ENCODE data around the gene DPH3. TPM values are rescaled to one million over a fixed set of nuclear protein-coding genes. Genes with fewer than 3 reads are reported as not detected.

DPH3 gene
- total RNA-seq, 4 donors from 2014 or later: 5.5 to 11.5 (median 8.0) TPM

DNA sequence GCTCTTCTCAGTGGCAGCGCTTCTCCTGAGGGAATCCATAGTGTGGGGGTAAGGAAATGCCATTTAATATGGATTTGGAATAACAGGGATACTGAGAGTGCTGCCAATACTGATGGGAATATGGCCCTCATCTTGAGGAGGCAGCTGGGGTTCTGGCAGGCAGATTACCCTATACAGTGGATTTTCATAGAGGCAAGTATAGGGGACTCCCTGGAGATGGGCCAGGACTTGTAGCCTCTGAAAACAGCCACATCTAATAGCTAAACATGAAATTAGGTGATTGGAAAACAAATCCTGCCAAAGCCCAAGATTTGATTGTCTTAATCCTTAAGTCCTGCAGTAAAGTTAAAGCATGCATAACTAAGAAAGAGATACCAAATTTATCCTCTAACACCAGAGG is 30.9 kb downstream of the DPH3 start:
- 100% methylated on average over 1 of the region's 1 CpG for WGBS
- Histone ChIP-seq H3K27me3 (no peaks in the 10 kb centered on the region), H3K9me3 (no peaks in the 10 kb centered on the region), H3K27ac (no peak overlapping the region), H3K36me3 (no peaks in the 10 kb centered on the region), H3K4me1 (no peaks in the 10 kb centered on the region), H3K4me3 (no peak overlapping the region)
- DNase-seq (ENCODE audit: low spot score in 2 of 2): no peak
- TF ChIP-seq POLR2A (IDR thresholded peaks at IDR 0.05) (no peak), POLR2AphosphoS5 (IDR thresholded peaks at IDR 0.05) (no peak)

GRCh38 chr3:16231983-16232382 is 32.8 kb downstream of the DPH3 start:
- no peaks in the 10 kb centered on the region for H3K9me3 ChIP-seq
- no peaks in the 10 kb centered on the region for H3K27me3 ChIP-seq
- TF ChIP-seq, protein P1, sequence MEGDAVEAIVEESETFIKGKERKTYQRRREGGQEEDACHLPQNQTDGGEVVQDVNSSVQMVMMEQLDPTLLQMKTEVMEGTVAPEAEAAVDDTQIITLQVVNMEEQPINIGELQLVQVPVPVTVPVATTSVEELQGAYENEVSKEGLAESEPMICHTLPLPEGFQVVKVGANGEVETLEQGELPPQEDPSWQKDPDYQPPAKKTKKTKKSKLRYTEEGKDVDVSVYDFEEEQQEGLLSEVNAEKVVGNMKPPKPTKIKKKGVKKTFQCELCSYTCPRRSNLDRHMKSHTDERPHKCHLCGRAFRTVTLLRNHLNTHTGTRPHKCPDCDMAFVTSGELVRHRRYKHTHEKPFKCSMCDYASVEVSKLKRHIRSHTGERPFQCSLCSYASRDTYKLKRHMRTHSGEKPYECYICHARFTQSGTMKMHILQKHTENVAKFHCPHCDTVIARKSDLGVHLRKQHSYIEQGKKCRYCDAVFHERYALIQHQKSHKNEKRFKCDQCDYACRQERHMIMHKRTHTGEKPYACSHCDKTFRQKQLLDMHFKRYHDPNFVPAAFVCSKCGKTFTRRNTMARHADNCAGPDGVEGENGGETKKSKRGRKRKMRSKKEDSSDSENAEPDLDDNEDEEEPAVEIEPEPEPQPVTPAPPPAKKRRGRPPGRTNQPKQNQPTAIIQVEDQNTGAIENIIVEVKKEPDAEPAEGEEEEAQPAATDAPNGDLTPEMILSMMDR (IDR thresholded peaks at IDR 0.05): no peak
- TF ChIP-seq EP300 (IDR thresholded peaks at IDR 0.05): no peak
- TF ChIP-seq POLR2A (IDR thresholded peaks at IDR 0.05): no peak
- TF ChIP-seq POLR2AphosphoS5 (IDR thresholded peaks at IDR 0.05): no peak
- no peaks in the 10 kb centered on the region for H3K36me3 ChIP-seq
- 96% methylated on average over 2 of the region's 2 CpGs for WGBS
- H3K4me1 ChIP-seq: no peaks in the 10 kb centered on the region
- no peak overlapping the region for H3K4me3 ChIP-seq
- DNase-seq (ENCODE audit: low spot score in 2 of 2): peak in 1 of 2 donors; percentile 48
- no peak overlapping the region for H3K27ac ChIP-seq

DNA sequence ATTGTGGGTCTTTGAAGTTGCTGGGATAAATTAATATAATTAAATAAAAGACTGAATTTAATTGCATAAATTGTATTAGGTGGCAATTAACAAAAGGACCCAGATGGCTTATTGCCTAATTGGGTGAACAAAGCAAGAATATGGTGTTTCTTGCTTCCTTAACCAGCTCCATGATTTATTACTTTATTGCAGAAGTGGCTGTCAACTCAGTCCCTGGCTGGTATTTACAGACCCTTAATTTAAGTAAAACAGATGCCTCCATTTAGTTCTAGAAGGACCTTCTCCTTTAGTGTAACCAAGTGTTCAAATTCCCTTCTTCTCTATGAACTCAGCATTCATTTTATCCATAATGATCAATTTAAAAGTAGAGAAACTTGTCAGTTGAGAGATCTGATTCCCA is 35.1 kb downstream of the DPH3 start:
- H3K9me3 ChIP-seq: no peaks in the 10 kb centered on the region
- TF ChIP-seq POLR2A (IDR thresholded peaks at IDR 0.05) (no peak), EP300 (IDR thresholded peaks at IDR 0.05) (no peak), POLR2AphosphoS5 (IDR thresholded peaks at IDR 0.05) (no peak)
- TF ChIP-seq, protein P1 (IDR thresholded peaks at IDR 0.05): no peak
- DNase-seq (ENCODE audit: low spot score in 2 of 2): no peak
- H3K4me1 ChIP-seq: no peaks in the 10 kb centered on the region
- H3K27ac ChIP-seq: no peak overlapping the region
- no peak overlapping the region for H3K4me3 ChIP-seq
- H3K36me3 ChIP-seq: no peaks in the 10 kb centered on the region
- H3K27me3 ChIP-seq: no peaks in the 10 kb centered on the region

DNA sequence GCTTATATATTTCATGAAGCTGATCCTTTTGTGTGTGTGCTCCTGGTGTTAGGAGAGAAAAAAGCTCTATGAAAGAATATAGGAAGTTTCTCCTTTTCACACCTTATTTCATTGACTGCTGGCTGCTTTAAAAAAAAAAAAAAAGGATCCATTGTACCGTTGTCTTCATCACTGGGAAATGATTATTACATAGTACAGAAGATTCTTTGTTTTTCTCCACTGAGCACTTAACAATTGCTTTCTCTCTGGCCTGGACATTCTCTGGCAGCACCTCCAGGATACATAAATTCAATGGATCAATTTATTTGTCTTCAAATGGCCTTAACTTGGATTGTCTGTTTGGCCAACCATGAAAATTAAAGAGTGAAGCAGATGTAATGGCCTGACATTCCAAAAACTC is 37.2 kb downstream of the DPH3 start:
- 41% methylated on average over 1 of the region's 1 CpG for WGBS
- no peak for DNase-seq (ENCODE audit: low spot score in 2 of 2)
- Histone ChIP-seq H3K4me1 (no peaks in the 10 kb centered on the region), H3K36me3 (peaks cover 5% of the 10 kb centered on the region), H3K27me3 (no peaks in the 10 kb centered on the region), H3K4me3 (no peak overlapping the region), H3K9me3 (no peaks in the 10 kb centered on the region), H3K27ac (no peak overlapping the region)
- TF ChIP-seq EP300 (IDR thresholded peaks at IDR 0.05): no peak
- no peak for TF ChIP-seq POLR2AphosphoS5 (IDR thresholded peaks at IDR 0.05)
- no peak for TF ChIP-seq POLR2A (IDR thresholded peaks at IDR 0.05)
- TF ChIP-seq, protein P1 (IDR thresholded peaks at IDR 0.05): no peak

DNA sequence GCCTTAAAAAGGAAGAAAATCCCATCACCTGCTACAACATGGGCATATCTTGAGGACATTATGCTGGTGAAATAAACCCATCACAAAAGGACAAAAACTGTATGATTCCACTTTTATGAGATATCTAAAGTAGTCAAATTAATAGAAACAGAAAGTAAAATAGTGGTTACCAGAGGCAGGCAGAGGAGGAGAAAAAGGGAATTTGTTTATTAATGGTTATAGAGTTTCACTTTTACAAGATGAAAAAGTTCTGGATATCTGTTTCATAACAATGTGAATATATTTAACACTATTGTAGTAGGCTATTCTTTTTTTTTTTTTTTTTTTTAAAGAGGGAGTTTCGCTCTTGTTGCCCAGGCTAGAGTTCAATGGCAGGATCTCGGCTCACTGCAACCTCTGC is 40.4 kb downstream of the DPH3 start:
- H3K4me1 ChIP-seq: no peaks in the 10 kb centered on the region
- TF ChIP-seq, protein P1 (IDR thresholded peaks at IDR 0.05): no peak
- TF ChIP-seq EP300 (IDR thresholded peaks at IDR 0.05) (no peak), POLR2AphosphoS5 (IDR thresholded peaks at IDR 0.05) (no peak), POLR2A (IDR thresholded peaks at IDR 0.05) (no peak)
- H3K27ac ChIP-seq: no peak overlapping the region
- no peak overlapping the region for H3K4me3 ChIP-seq
- no peak for DNase-seq (ENCODE audit: low spot score in 2 of 2)
- no peaks in the 10 kb centered on the region for H3K9me3 ChIP-seq
- H3K36me3 ChIP-seq: peaks cover 23% of the 10 kb centered on the region
- WGBS: 91% methylated on average over 2 of the region's 2 CpGs
- no peaks in the 10 kb centered on the region for H3K27me3 ChIP-seq

DNA sequence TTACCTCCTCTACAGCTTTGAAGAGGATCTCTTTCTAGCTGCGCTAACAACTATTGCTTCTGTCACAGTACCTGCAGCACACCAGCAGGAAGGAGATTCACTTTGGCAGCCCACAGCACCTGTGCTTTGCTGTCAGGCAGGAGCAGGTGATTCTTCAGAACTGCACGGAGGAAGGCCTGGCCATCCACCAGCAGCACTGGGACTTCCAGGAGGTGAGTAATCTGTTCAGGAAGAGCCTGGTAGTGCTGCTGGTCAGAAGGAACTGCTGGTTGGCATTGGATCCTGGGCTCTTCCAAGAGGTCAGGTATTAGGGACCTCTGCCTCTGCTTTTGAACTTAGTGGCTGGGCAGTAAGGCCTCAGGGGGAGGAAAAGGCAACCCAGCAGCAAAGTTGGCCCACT is 42.2 kb downstream of the DPH3 start:
- 80% methylated on average over 2 of the region's 2 CpGs for WGBS
- H3K36me3 ChIP-seq: peaks cover 27% of the 10 kb centered on the region
- peak in 1 of 2 donors; percentile 49 for DNase-seq (ENCODE audit: low spot score in 2 of 2)
- H3K27me3 ChIP-seq: no peaks in the 10 kb centered on the region
- no peak overlapping the region for H3K4me3 ChIP-seq
- no peak overlapping the region for H3K27ac ChIP-seq
- no peaks in the 10 kb centered on the region for H3K9me3 ChIP-seq
- H3K4me1 ChIP-seq: no peaks in the 10 kb centered on the region
- TF ChIP-seq, protein P1 (IDR thresholded peaks at IDR 0.05): no peak
- TF ChIP-seq POLR2AphosphoS5 (IDR thresholded peaks at IDR 0.05): no peak
- no peak for TF ChIP-seq EP300 (IDR thresholded peaks at IDR 0.05)
- no peak for TF ChIP-seq POLR2A (IDR thresholded peaks at IDR 0.05)
